Body of pancreas (tissue), 4 donors: ENCODE results near the gene FUBP1. TPM values are rescaled to one million over a fixed set of nuclear protein-coding genes. Genes with fewer than 3 reads are reported as not detected.

Experiments used
- ATAC-seq: fragments of 150-250 bp; one replicate; pipeline ENCODE4 v1.9.1; 2016
- DNase-seq, 4 donors: peaks; one replicate each; pipeline ENCODE4 v3.0.0-alpha.2; 2019
- H3K27ac ChIP-seq, 4 donors: fragments of 200-600 bp; sonication (generic); 1 replicate in 3 of 4; 2 replicates in 1 of 4; pipeline versions ENCODE4 v1.5.1 to v1.6.1; 2016 to 2019; ENCODE audit warnings: mild to moderate bottlenecking in 1 of 4, mixed read lengths in 1 of 4, moderate library complexity in 1 of 4
- H3K27me3 ChIP-seq, 2 donors: fragments of 200-600 bp; sonication (generic); one replicate each; pipeline ENCODE4 v1.6.0; 2016; ENCODE audit warnings: mild to moderate bottlenecking in 1 of 2
- H3K36me3 ChIP-seq, 2 donors: fragments of 200-600 bp; sonication (generic); replicated peaks in 1 of 2; 2 replicates each; pipeline ENCODE4 v1.5.1; 2016; ENCODE audit warnings: low read depth in 2 of 2; ENCODE audit not compliant: insufficient read depth in 1 of 2
- H3K4me1 ChIP-seq: fragments of 200-600 bp; sonication (generic); one replicate; pipeline ENCODE4 v1.6.0; 2016
- H3K4me3 ChIP-seq, 2 donors: fragments of 200-600 bp; sonication (generic); 1 replicate in 1 of 2; 2 replicates in 1 of 2; pipeline ENCODE4 v1.5.1; 2016 to 2019
- H3K9me3 ChIP-seq, 3 donors: fragments of 200-600 bp; sonication (generic); 1 replicate in 2 of 3; 2 replicates in 1 of 3; pipeline ENCODE4 v1.5.1; 2016
- CTCF ChIP-seq, 7 experiments: fragments of 450-650 bp in 4 of 7; fragments of 200-600 bp in 3 of 7; sonication (generic) in 3 of 7; IDR thresholded peaks; one replicate each; pipeline ENCODE4 v1.5.1; 2016 to 2019; ENCODE audit warnings: antibody characterized with exemption in 7 of 7
- POLR2A ChIP-seq, 3 donors: fragments of 450-650 bp; IDR thresholded peaks; one replicate each; pipeline ENCODE4 v1.6.1; 2016; ENCODE audit warnings: antibody characterized with exemption in 3 of 3, mild to moderate bottlenecking in 2 of 3
- WGBS, 2 donors: methylation state at CpG; one replicate each; pipeline ENCODE4 v1.1.5; 2017; 5-methylcytosine and 5-hydroxymethylcytosine counted together
- intact Hi-C: fragments of 100-400 bp; cut with DNase I; formaldehyde crosslinking; loops from one replicate; pipeline ENCODE4 v1.15.1; 2023
- total RNA-seq, 2 donors: library from RNA; depleted of rRNA; stranded (reverse); fragments of >200 nt; gene quantifications; one replicate each; pipeline ENCODE4 v1.1.0, GENCODE V29; 2016

Gene FUBP1
- total RNA-seq, 2 donors from 2014 or later, result 56.7 to 63.8 TPM

- WGBS, 2 donors, result 8 to 11% methylated on average over 4 of the region's 4 CpGs
- Histone ChIP-seq H3K27me3 (no peaks in the 10 kb centered on the region), H3K27ac (peak overlapping the region in 3 of 4 donors; percentile 27 to 99 (median 95)), H3K9me3 (no peaks in the 10 kb centered on the region), H3K4me3 (no peak overlapping the region), H3K36me3 (no peaks in the 10 kb centered on the region), H3K4me1 (peaks cover 53% of the 10 kb centered on the region)
- ATAC-seq (no peak), DNase-seq (no peak)
- intact Hi-C loops, result no loop called here
- TF ChIP-seq POLR2A (IDR thresholded peaks at IDR 0.05) (no peak), CTCF (IDR thresholded peaks at IDR 0.05) (no peak)
These were observed 3.5 kb downstream of the FUBP1 start for GRCh38 chr1:77975386-77975785.

GRCh38 chr1:77972080-77972479, 6.8 kb downstream of the FUBP1 start:
- 70 to 82% methylated on average over 3 of the region's 3 CpGs for WGBS, 2 donors
- ATAC-seq, result no peak
- Histone ChIP-seq H3K27me3 (no peaks in the 10 kb centered on the region), H3K27ac (no peak overlapping the region), H3K4me3 (no peak overlapping the region), H3K9me3 (no peaks in the 10 kb centered on the region), H3K36me3 (peaks cover 3 to 10% of the 10 kb centered on the region in 2 donors), H3K4me1 (peaks cover 59% of the 10 kb centered on the region)
- intact Hi-C loops, result no loop called here
- DNase-seq, result no peak
- TF ChIP-seq POLR2A (IDR thresholded peaks at IDR 0.05), result no peak
- TF ChIP-seq CTCF (IDR thresholded peaks at IDR 0.05), result no peak

- Histone ChIP-seq H3K27me3 (no peaks in the 10 kb centered on the region), H3K4me1 (peaks cover 41% of the 10 kb centered on the region), H3K36me3 (peaks cover 10 to 20% of the 10 kb centered on the region in 2 donors), H3K4me3 (no peak overlapping the region), H3K9me3 (no peaks in the 10 kb centered on the region), H3K27ac (no peak overlapping the region)
- ATAC-seq (no peak), DNase-seq (no peak)
- intact Hi-C loops, result no loop called here
- TF ChIP-seq CTCF (IDR thresholded peaks at IDR 0.05) (no peak), POLR2A (IDR thresholded peaks at IDR 0.05) (no peak)
- 34 to 39% methylated on average over 1 of the region's 1 CpG for WGBS, 2 donors
These were observed 8.7 kb downstream of the FUBP1 start for GRCh38 chr1:77970192-77970591.

GRCh38 chr1:77966291-77966690, 12.6 kb downstream of the FUBP1 start:
- H3K9me3 ChIP-seq, result no peaks in the 10 kb centered on the region
- 69 to 84% methylated on average over 3 of the region's 3 CpGs for WGBS, 2 donors
- H3K36me3 ChIP-seq, result peaks cover 10 to 45% of the 10 kb centered on the region in 2 donors
- H3K4me3 ChIP-seq, result no peak overlapping the region
- peaks cover 31% of the 10 kb centered on the region for H3K4me1 ChIP-seq
- no peaks in the 10 kb centered on the region for H3K27me3 ChIP-seq
- intact Hi-C loops, result loop anchor here (10.0 kb wide), 1 partner anchor 149 kb away; no protein-coding TSS in a partner anchor
- no peak overlapping the region for H3K27ac ChIP-seq
- DNase-seq, result no peak
- no peak for ATAC-seq
- no peak for TF ChIP-seq CTCF (IDR thresholded peaks at IDR 0.05)
- TF ChIP-seq POLR2A (IDR thresholded peaks at IDR 0.05), result no peak

GRCh38 chr1:77961392-77961791, 17.5 kb downstream of the FUBP1 start:
- DNase-seq (no peak), ATAC-seq (no peak)
- Histone ChIP-seq H3K27me3 (no peaks in the 10 kb centered on the region), H3K9me3 (no peaks in the 10 kb centered on the region), H3K4me1 (peaks cover 29% of the 10 kb centered on the region), H3K27ac (no peak overlapping the region), H3K36me3 (peaks cover 19 to 63% of the 10 kb centered on the region in 2 donors), H3K4me3 (no peak overlapping the region)
- WGBS, 2 donors, result 35 to 48% methylated on average over 2 of the region's 2 CpGs
- TF ChIP-seq POLR2A (IDR thresholded peaks at IDR 0.05) (no peak), CTCF (IDR thresholded peaks at IDR 0.05) (no peak)
- intact Hi-C loops, result loop anchor here (10.0 kb wide), 1 partner anchor 153 kb away; no protein-coding TSS in a partner anchor
